ENCODE data around the gene OXGR1. TPM values are rescaled to one million over a fixed set of nuclear protein-coding genes. Genes with fewer than 3 reads are reported as not detected.
A peak's percentile ranks its signal among the peaks of the same experiment; 100 is the strongest.

OXGR1 gene
- total and polyA plus RNA-seq, 2 of the 4 experiments (the other 2 are of a cell fraction), result not detected

GRCh38 chr13:97028441-97029299, 34.4 kb upstream of the OXGR1 start:
- TF ChIP-seq RAD21 (IDR thresholded peaks at IDR 0.05; ENCODE audit: low read length), result peak; percentile 59
- no peak for TF ChIP-seq POLR2A (IDR thresholded peaks at IDR 0.05; ENCODE audit: low read depth, low read length)
- TF ChIP-seq CTCF (conservative IDR thresholded peaks at IDR 0.05; ENCODE audit: low read depth, low read length), result peak; percentile 84
- TF ChIP-seq SMC3 (IDR thresholded peaks at IDR 0.05; ENCODE audit: low read depth, low read length), result peak; percentile 40
- no peak for TF ChIP-seq MXI1 (IDR thresholded peaks at IDR 0.05; ENCODE audit: borderline replicate concordance, low read depth, low read length)
- TF ChIP-seq MAFK (IDR thresholded peaks at IDR 0.05; ENCODE audit: low read depth, low read length), result no peak
- in situ Hi-C loops (cut with MboI; ENCODE audit: low sequenced_read_pairs) (no loop called here), intact Hi-C loops (cut with micrococcal nuclease) (loop anchor here (2.0 to 10.0 kb wide), 2 partner anchors 546 to 888 kb away; no protein-coding TSS in a partner anchor), dilution Hi-C loops (cut with HindIII; ENCODE audit: low sequenced_read_pairs, unreplicated experiment) (no loop called here)
- H3K4me1 ChIP-seq (ENCODE audit: control insufficient read depth, insufficient read depth, low read length), result 0 out of 2 replicates have a peak, but pooled peaks cover 2% of the 10 kb centered on the region
- H3K9me1 ChIP-seq (ENCODE audit: insufficient read depth, low read length), result no peaks in the 10 kb centered on the region
- H3K9ac ChIP-seq (ENCODE audit: low read depth, low read length), result no peak overlapping the region
- no peak overlapping the region for H3K27ac ChIP-seq (ENCODE audit: insufficient read depth, low read length)
- H4K20me1 ChIP-seq (ENCODE audit: insufficient read depth, low read length), result no peaks in the 10 kb centered on the region
- POLR2A ChIA-PET (ENCODE audit: unreplicated experiment), result no interaction called here
- no peak overlapping the region for H2BK120ac ChIP-seq (ENCODE audit: low read depth, low read length)
- peak; percentile 40 for DNase-seq
- CTCF ChIA-PET, result interaction anchor here (1.0 kb wide), 1 partner anchor 10 kb away, joined by 3 read pairs; no protein-coding TSS in a partner anchor
- H3K4ac ChIP-seq (ENCODE audit: low read depth, low read length), result no peak overlapping the region
- H3K18ac ChIP-seq (ENCODE audit: low read depth, low read length), result no peak overlapping the region
- H2AK5ac ChIP-seq (ENCODE audit: low read depth, low read length), result no peak overlapping the region
- H3K4me2 ChIP-seq (ENCODE audit: low read depth, low read length), result no peak overlapping the region
- H3K4me3 ChIP-seq (ENCODE audit: insufficient read depth, low read depth, low read length), result no peak overlapping the region
- ATAC-seq (ENCODE audit: low read depth), result peak; percentile 72; the same call in 1 of the 2 replicates
- WGBS, 2 experiments (ENCODE audit: extremely low coverage in 2 of 2, insufficient read length in 1 of 2), result 0% methylated on average over 1 of the region's 12 CpGs; no CpG with 5 or more reads in 1 of the 2 experiments
- no TSS peak for BruUV-seq (replicated peaks)
- no peaks in the 10 kb centered on the region for H3K36me3 ChIP-seq (ENCODE audit: control insufficient read depth, insufficient read depth, low read length)
- H3K23ac ChIP-seq (ENCODE audit: low read depth, low read length), result no peak overlapping the region
- H2AK9ac ChIP-seq (replicated peaks; ENCODE audit: low read depth, low read length, poor library complexity), result no peak overlapping the region
- no peak overlapping the region for H2BK15ac ChIP-seq (ENCODE audit: low read depth, low read length)
- H4K8ac ChIP-seq (ENCODE audit: low read depth in 2 of 2, low read length in 2 of 2), result no peak overlapping the region
- H2BK5ac ChIP-seq (ENCODE audit: low read depth, low read length, poor library complexity, severe bottlenecking), result no peak overlapping the region
- no peak overlapping the region for H4K91ac ChIP-seq (ENCODE audit: insufficient read depth, low read depth, low read length)
- no peaks in the 10 kb centered on the region; the same call in 1 of the 2 replicates for H3K27me3 ChIP-seq (ENCODE audit: control insufficient read depth, insufficient read depth, low read length)
- no peaks in the 10 kb centered on the region for H3K9me3 ChIP-seq (ENCODE audit: control insufficient read depth, insufficient read depth, low read length)
- H2BK20ac ChIP-seq (ENCODE audit: low read depth, low read length), result no peak overlapping the region
- no peak overlapping the region for H4K5ac ChIP-seq (ENCODE audit: low read depth, low read length)
- no peak overlapping the region for H2AFZ ChIP-seq (replicated peaks; ENCODE audit: low read length, poor library complexity)
- no peaks in the 10 kb centered on the region for H3K79me1 ChIP-seq (ENCODE audit: low read depth in 1 of 2, low read length in 2 of 2)
- no peak overlapping the region for H3K14ac ChIP-seq (replicated peaks; ENCODE audit: low read depth, low read length)
- no peak overlapping the region for H3K56ac ChIP-seq (ENCODE audit: extremely low read depth, insufficient read depth, low read length)
